Activated CD8-positive, alpha-beta memory T cell treated with anti-CD3 and anti-CD28 coated beads for 36 hours (primary cell): ENCODE measurements around the gene DNAH12. TPM values are rescaled to one million over a fixed set of nuclear protein-coding genes. Genes with fewer than 3 reads are reported as not detected.
"Not testable (repeated sequence)": the region's sequence is repeated elsewhere in the genome, so short reads cannot be mapped to it uniquely, and the experiment has no call there.

Experiments
- CTCF ChIA-PET: fragments of 350-600 bp; sonication (Branson Sonifier 250); formaldehyde crosslinking; loops from one replicate; lab custom pipeline; 2021; ENCODE audit warnings: antibody characterized with exemption; lab: Charles Lee
- POLR2A ChIA-PET: fragments of 350-600 bp; sonication (Branson Sonifier 250); formaldehyde crosslinking; loops from one replicate; lab custom pipeline; 2021; ENCODE audit warnings: antibody characterized with exemption; lab: Charles Lee
- total RNA-seq, 2 experiments: library from RNA; stranded (reverse); gene quantifications; one replicate each; pipeline ENCODE4 v1.2.3, GENCODE V29; 2021

The DNAH12 gene
- total RNA-seq, 2 experiments from 2014 or later, result 0.08 TPM; not detected in 1

DNA sequence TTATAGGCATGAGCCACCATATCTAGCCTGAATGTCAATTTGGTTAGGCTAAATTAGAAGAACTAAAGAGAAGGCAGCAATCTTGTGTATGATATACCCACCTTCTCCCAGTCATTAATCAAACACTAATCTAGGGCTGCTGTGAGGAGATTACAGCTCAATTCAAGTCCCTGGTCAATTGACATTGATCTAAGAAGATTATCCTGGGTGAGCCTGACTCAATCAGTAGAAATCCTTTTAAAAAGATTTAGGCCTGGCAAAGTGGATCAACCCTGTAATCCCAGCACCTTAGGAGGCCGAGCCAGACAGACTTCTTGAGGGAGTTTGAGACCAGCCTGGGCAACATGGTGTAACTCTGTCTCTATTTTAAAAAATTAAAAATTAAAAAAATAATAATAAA is 2.5 kb upstream of the DNAH12 start:
- ChIA-PET CTCF (no interaction called here), POLR2A (no interaction called here)

DNA sequence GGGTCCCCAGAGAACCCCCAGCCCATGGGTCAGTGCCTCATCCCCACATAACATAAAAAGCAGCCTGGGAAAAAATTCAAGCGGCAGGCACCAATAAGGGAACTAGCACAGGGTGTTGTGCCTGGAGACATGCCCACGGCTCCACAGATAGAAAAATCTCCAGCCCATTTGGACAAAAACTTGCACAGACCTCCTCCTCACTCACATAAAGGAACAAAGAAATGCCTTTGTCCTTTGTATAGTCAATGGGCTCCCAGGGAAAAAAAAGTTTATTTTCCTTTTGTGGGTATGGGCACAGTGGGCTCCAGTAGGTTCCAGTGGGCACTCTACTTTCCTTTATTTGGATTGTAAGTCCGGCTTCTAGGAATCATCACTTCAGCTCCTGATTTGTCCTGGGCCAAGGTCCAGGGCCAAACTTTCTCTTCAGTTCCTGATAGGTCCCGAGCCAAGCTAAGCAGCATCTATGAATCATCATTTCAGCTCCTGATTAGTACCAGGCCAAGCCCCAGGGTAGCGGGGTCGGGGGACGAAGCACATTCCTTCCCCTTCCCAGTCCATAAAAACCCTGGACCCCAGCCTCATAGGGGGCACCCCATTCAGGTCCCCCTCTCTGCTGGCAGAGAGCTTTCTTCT is 1.6 kb upstream of the DNAH12 start:
- CTCF ChIA-PET, result no interaction called here
- POLR2A ChIA-PET, result no interaction called here

- POLR2A ChIA-PET, result no interaction called here
- CTCF ChIA-PET, result no interaction called here
Observed at GRCh38 chr3:57538465-57538864, 5.7 kb downstream of the DNAH12 start.

GRCh38 chr3:57530071-57530608 is 14.0 kb downstream of the DNAH12 start:
- CTCF ChIA-PET, result no interaction called here
- POLR2A ChIA-PET, result no interaction called here

DNA sequence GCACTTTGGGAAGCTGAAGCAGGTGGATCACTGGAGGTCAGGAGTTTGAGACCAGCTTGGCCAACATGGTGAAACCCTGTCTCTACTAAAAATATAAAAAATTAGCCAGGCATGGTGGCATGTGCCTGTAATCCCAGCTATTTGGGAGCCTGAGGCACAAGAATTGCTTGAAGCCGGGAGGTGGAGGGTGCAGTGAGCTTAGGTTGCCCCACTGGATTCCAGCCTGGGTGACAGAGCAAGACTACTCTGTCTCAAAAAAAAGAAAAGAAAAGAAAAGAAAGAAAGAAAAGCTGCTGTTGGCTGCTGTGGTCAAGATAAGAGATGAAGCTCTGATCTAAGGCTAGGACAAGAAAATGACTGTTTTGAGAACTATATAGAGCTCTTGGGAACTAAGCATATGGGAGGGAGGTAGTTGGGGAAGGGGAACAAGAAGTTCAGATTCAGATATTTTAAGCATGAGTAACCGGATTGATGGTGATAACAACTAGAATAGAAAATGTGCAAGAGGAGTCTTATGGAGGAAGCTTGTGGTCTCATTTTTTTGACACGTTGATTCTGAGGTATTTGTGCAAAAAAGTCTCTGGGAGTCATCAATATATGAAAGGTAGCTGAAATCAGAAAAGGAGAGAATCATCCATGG is 25.7 kb downstream of the DNAH12 start:
- ChIA-PET CTCF (interaction anchor here (0.6 kb wide), 1 partner anchor 107 kb away, joined by 3 read pairs; no protein-coding TSS in a partner anchor), POLR2A (no interaction called here)

GRCh38 chr3:57512166-57512565 is 32.0 kb downstream of the DNAH12 start:
- ChIA-PET POLR2A (no interaction called here), CTCF (no interaction called here)

DNA sequence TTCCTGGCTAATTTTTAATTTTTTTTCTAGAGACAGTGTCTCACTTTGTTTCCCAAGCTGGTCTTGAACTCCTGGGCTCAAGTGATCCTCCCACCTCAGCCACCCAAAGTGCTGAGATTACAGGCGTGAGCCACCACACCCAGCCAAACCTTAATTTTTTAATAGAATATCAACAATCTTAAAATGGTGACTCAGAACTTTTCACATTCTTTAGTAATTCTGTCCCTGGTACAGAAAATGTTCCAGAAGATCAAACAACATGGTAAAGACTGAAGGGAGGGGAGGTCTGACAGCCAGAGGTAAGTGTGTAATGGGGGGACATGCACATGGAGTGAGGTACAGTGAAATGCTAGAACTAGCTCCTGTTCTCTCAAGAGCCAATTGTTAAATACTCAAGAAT is 38.2 kb downstream of the DNAH12 start:
- CTCF ChIA-PET, result no interaction called here

DNA sequence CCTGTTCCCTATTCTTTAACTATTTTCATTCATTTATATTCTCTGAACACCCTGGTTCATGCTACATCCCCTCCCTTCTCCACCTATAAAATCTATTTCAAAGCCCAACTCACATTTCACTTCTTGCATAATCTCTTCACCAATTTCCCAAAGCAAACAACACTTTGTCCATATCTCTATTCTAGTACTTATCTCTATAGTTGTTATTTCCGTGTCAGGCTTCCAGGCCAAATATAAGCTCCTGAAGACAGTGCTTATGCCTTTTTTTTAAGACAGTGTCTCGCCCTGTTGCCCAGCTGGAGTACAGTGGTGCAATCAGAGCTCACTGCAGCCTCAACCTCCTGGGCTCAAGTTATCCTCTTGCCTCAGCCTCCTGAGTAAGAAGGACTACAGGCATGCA is 43.6 kb downstream of the DNAH12 start:
- CTCF ChIA-PET, result no interaction called here
- POLR2A ChIA-PET, result no interaction called here

More for the DNA sequence above, 38.2 kb downstream of the DNAH12 start:
- POLR2A ChIA-PET, result no interaction called here

DNA sequence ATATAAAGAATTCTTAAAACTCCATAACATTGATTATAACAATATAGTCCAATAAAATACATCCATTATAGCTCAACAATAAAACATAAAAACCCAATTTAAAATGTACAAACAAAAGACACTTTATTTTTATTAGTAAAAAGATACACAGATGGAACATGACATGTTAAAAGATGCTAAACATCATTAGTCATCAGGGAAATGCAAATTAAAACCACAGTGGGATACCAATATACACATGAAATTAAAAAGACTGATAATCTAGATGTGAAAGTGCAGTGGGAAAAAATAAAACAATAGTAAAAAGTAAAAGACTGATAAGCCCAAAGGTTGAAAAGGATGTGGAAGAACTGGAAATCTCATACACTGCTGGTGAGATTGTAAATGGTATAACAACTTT is 46.2 kb downstream of the DNAH12 start:
- CTCF ChIA-PET, result no interaction called here

GRCh38 chr3:57484563-57484962 is 59.6 kb downstream of the DNAH12 start:
- POLR2A ChIA-PET, result no interaction called here

More for the DNA sequence above, 46.2 kb downstream of the DNAH12 start:
- POLR2A ChIA-PET, result no interaction called here

DNA sequence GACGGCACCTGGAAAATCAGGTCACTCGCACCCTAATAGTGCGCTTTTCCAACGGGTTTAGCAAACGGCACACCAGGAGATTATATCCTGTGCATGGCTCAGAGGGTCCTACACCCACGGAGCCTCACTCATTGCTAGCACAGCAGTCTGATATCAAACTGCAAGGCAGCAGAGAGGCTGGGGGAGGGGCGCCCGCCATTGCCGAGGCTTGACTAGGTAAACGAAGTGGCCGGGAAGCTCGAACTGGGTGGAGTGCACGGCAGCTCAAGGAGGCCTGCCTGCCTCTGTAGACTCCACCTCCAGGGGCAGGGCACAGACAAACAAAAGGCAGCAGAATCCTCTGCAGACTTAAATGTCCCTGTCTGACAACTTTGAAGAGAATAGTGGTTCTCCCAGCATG is 67.0 kb downstream of the DNAH12 start:
- CTCF ChIA-PET, POLR2A ChIA-PET: not testable (repeated sequence)

More at GRCh38 chr3:57484563-57484962, 59.6 kb downstream of the DNAH12 start:
- CTCF ChIA-PET, result no interaction called here

DNA sequence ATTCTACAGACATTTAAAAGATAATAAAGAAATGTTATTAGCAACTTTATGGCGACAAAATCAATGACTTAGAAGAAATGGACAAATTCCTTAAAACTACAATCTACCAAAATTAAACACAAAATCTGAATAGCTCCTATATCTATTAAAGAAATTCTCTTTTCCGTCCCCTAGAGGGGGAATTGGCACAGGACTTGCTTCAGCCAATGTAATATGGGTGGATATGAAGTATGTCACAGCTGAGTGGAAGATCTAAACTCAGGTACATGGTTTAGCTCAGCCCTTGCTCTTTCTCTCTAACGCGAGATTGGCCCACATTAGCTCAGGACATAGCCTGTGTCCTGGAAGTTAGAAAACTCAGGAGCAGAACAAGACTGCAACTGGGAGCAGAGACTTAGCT is 79.3 kb downstream of the DNAH12 start:
- ChIA-PET CTCF (no interaction called here), POLR2A (no interaction called here)

- ChIA-PET CTCF (no interaction called here), POLR2A (no interaction called here)
Observed at GRCh38 chr3:57464011-57464410, 80.1 kb downstream of the DNAH12 start.

- ChIA-PET POLR2A (no interaction called here), CTCF (interaction anchor here (0.5 kb wide), 1 partner anchor 435 kb away, joined by 3 read pairs; no protein-coding TSS in a partner anchor)
Observed at GRCh38 chr3:57451150-57451846, 92.8 kb downstream of the DNAH12 start.

GRCh38 chr3:57449276-57449847 is 94.8 kb downstream of the DNAH12 start:
- POLR2A ChIA-PET, CTCF ChIA-PET: not testable (repeated sequence)

- CTCF ChIA-PET, POLR2A ChIA-PET: not testable (repeated sequence)
Observed at GRCh38 chr3:57448489-57448888, 95.7 kb downstream of the DNAH12 start.

DNA sequence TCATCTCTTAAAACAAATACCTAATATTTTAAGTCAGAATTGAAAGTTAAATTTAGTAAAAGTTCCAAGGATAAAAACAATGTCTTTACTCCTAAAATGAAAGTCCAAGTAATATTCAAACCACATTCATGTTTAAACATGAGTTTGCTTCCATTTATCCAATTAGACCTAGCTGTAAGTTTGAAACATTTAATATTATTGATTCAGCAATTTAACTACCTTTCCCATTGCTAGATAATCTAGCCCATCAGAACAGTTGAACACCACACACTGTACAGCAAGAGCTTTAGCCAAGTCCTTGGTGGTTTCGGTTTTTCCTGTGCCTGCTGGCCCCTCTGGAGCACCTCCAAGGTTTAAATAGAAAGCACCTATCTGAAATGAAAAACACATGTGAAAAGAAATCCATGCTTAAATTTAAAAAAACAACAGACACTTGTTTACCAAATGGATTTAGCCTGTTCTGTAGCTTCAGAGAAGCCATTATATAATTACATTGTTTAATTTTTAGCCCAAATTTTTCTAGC is 97.8 kb downstream of the DNAH12 start:
- CTCF ChIA-PET, result no interaction called here

DNA sequence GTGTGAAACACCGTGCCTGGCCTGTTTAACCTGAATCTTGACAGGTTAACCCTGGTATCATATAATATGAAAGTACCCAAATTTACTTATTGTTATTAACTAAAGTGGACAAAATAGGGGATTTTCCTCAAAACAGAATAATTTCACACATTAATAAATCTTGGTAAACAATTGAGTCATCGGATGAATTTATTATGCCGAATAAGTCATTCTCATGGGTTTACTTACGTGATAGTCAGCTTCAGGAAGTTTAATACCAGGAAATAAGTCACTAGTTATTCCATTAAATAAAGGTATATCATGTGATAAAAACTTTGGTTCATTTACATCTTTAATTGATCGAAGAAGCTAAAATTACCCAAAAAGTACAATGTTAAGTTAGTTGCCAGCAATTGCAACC is 99.7 kb downstream of the DNAH12 start:
- POLR2A ChIA-PET, result no interaction called here
- CTCF ChIA-PET, result no interaction called here

More for the DNA sequence above, 97.8 kb downstream of the DNAH12 start:
- POLR2A ChIA-PET, result no interaction called here

DNA sequence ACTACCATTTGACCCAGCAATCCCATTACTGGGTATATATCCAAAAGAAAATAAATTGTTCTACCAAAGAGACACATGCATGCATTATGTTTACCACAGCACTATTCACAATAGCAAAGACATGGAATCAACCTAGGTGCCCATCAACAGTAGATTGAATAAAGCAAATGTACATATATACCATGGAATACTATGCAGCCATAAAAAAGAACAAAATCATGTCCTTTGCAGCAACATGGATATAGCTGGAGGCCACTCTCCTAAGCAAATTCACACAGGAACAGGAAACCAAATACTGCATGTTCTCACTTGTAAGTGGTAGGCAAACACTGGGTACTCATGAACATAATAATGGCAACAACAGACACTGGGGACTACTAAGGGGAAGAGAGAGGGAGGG is 104.0 kb downstream of the DNAH12 start:
- POLR2A ChIA-PET, result not testable (repeated sequence)

GRCh38 chr3:57438460-57438859 is 105.7 kb downstream of the DNAH12 start:
- CTCF ChIA-PET, POLR2A ChIA-PET: not testable (repeated sequence)

More for the DNA sequence above, 104.0 kb downstream of the DNAH12 start:
- CTCF ChIA-PET, result not testable (repeated sequence)
